Measurements from ENCODE around the gene LIN54.
"Not testable (repeated sequence)": the region's sequence is repeated elsewhere in the genome, so short reads cannot be mapped to it uniquely, and the experiment has no call there.

The LIN54 gene

GRCh38 chr4:83011689-83012199, 1.1 kb upstream of the LIN54 start:
- no peak for DNase-seq

GRCh38 chr4:83010111-83010521, 507 bp downstream of the LIN54 start:
- no peak for DNase-seq

- no peak for DNase-seq
These were observed 1.1 kb downstream of the LIN54 start for GRCh38 chr4:83009529-83009928.

- DNase-seq: not testable (repeated sequence)
These were observed 7.4 kb downstream of the LIN54 start for GRCh38 chr4:83003044-83003791.

- no peak for DNase-seq
These were observed 8.3 kb downstream of the LIN54 start for GRCh38 chr4:83002329-83002728.

GRCh38 chr4:82998898-82999297, 11.7 kb downstream of the LIN54 start:
- DNase-seq: no peak

DNA sequence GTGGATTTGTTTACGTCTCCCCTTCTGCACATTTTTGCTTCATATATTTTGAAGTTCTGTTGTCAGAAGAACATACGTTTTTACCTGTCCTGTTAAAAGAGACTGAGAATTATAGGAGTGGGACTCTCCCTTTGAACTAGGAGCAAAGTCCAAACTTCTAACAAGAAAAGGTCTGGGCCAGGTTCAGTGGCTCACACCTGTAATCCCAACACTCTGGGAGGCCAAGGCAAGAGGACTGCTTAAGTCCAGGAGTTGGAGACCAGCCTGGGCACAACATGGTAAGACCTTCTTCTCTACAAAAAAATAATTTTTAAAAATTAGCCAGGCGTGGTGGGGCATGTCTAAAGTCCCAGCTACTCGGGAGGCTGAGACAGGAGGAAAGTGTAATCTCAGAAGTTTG, 15.8 kb downstream of the LIN54 start:
- no peak for DNase-seq

DNA sequence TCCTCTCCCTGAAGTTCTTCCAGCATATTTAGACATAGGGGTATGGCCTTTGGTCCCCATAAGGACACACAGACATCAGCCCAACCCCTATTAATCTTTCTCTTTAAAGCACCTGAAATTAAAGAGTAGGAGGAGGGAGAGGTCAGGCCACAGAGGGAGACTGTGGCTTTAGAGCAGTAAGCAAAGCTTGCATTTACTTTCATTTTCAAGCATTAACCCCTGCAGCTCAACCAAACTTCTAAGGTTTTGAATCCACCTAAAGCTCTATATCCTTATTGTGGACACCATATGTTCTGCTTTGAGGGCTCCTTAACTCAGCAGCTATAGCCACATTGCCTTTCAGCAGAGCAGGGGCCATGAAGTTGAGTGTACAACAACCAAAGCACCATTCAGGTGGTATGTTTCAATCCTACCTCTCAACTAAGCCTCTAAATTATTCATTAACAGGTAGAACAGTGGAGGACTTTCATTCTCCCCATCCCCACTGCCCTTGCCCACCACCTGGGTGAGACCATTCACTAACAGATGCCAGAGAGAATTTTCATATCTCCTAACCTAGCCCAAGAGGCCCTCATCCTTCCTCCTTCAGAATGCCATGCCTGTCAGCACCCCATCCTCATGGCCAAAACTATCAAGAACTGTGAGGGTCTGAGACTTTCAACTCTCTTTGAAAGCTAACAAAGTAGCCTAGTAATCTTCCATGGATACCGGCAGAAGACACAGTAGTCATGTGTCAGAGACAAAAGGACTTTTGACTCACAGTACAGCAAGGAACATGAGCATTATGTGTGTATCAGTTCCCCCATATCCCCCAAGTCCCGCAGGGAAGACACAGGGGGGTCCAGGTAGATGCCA, 20.8 kb downstream of the LIN54 start:
- no peak for DNase-seq

DNA sequence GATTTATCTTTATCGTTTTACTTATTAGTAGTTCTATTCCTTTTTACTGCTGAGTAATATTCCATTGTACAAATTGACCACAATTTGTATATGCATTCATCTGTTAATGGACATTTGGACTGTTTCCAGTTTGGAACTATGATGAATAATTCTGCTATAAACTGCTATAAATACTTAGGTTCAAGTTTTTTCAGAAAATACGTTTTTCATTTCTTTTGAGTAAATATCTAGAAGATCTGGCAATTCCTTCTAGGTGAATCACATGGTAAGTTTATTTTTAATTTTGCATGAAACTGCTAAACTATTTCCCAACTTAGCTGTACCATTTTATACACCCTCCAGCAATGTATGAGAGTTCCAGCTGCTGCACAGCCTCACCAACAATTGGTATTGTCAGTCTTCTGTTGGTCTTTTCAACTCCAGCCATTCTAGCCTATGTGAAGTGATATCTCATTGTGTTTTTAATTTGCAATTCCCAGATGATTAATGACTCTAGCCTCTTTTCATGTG, 22.2 kb downstream of the LIN54 start:
- DNase-seq: no peak

GRCh38 chr4:82987519-82987918, 23.1 kb downstream of the LIN54 start:
- not testable (repeated sequence) for DNase-seq

DNA sequence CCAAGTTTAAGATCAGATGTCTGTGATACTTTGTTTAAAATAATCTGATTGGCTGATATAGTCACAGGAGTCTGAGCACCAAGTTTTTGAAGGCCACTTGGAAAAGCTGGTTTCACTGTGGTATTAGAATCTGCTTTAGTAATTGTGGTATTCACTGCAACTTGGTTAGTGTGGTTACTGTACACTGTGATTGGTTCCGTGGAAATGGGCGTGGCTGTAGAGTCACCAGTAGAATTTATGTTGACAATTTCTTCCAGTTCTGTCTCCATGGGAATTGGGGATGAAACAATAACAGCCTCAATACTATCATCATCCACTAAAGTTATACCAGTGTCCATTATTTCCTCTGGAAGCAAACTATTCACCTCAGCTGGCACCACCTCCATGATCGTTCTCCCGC, 26.2 kb downstream of the LIN54 start:
- DNase-seq: no peak

- DNase-seq: no peak
These were observed 27.2 kb downstream of the LIN54 start for GRCh38 chr4:82983444-82983843.

GRCh38 chr4:82981138-82981537, 29.5 kb downstream of the LIN54 start:
- no peak for DNase-seq

GRCh38 chr4:82975792-82976191, 34.8 kb downstream of the LIN54 start:
- DNase-seq: no peak

GRCh38 chr4:82969414-82969813, 41.2 kb downstream of the LIN54 start:
- no peak for DNase-seq

DNA sequence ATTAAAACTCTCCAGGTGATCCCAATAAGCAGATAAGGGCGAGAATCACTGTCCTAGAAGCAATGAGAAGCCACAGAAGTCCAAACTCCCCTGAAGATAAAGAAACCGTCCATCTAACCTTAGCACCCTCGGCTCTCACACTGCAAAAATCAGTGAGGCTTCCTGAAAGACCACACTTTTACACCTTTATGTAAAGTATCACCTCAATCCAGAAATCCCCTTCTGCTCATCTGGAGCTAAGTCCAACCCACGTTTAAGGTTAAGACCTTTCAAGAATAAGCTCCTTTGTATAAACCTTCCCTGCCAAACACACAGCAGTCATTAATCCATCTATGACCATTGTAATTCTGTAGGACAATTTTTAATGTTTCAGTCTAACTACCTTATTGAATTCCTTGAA, 41.7 kb downstream of the LIN54 start:
- no peak for DNase-seq

DNA sequence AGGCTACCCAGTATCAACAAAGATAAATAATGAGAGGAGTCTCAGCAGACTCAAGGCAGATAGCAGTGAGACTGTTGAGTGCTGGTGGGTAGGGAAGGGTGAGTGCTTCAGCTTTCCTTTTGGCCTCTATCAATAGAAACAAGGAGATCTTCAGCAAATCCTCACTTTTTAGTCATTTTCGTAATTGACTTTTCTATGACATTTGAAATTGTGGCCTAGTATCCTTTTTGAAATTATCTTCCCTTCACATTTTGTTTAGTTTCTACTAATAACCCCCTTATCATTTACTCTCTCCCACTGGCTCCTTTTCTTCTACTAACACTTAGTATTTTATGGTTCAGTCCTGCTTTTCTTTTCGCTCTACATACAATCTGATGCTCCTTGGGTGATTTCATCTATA, 44.9 kb downstream of the LIN54 start:
- DNase-seq: no peak

DNA sequence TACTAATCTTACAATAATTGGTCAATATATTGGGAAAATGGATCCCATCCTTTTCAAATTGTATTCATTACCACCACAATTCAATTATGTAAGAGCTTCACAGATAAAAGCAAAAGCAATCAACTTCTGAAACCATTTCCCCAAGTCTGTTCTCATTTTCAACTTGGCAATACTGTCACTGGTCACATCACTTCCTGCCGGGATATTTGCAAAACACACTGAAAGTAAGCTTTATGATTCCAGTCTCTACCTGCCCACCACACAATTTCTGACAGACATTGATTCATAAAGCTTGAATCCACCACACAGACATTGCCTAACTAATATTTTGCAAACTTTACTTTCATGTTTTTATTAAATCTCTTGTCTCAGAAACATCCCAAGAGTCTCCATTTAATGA, 53.6 kb downstream of the LIN54 start:
- DNase-seq: no peak

DNA sequence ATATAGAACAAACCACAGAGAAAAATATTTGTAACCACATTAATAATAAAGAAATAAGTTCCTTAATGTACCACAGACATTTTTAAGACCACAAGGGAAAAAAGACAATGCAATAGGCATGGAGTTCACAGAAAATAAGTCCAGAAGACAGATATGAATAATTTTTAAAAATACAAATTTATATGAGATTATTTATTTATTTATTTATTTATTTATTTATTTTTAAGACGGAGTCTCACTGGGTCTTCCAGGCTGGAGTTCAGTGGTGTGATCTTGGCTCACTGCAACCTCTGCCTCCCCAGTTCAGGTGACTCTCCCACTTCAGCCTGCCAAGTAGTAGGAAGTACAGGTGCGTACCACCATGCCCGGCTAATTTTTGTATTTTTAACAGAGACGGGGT, 56.4 kb downstream of the LIN54 start:
- no peak for DNase-seq

- no peak for DNase-seq
These were observed 59.4 kb downstream of the LIN54 start for GRCh38 chr4:82951196-82951595.

GRCh38 chr4:82948647-82949204, 61.9 kb downstream of the LIN54 start:
- DNase-seq: no peak

DNA sequence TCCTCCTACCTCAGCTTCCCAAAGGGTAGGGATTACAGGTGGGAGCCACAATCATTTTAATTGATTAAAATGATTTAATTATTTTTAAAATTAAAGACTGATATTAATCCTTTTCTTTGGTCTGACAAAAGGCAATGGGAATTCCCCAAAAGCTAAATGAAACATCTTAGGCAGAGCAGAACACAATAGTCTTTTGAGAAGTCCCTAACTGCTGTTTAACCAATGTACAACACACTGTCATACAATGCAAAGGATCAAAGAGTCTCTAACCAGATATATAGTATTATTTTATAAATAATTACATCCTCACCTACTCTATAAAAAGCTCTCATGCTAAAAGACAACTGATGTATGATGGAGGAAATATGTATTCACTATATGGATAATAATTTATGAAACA, 63.1 kb downstream of the LIN54 start:
- no peak for DNase-seq

DNA sequence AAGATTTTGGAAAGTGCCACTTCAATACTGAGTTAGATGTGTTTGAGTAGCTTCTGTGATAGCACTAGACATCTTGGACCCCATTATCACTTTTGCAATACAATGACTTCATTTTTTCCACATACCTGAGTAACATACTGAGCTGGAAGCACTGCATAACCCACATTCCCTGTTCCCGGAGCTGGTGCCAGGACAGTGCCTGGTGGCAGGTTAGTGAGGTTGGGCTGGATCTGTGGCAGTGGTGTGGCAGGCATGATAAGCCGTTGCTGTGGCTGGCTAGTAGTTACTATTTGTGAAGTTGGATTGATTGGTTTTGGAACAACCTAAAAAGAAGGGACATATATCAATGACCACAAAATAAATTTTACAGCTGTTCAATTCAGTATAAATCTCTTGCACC, 71.2 kb downstream of the LIN54 start:
- no peak for DNase-seq

- DNase-seq: no peak
These were observed 76.2 kb downstream of the LIN54 start for GRCh38 chr4:82934441-82934840.

Data from activated effector memory CD4-positive, alpha-beta T cell treated with anti-CD3 and anti-CD28 coated beads, Interleukin-2, amount 50 U/mL, for 16 hours (primary cell).